Measurements from ENCODE around the gene HBA1.
"Not testable (repeated sequence)": the region's sequence is repeated elsewhere in the genome, so short reads cannot be mapped to it uniquely, and the experiment has no call there.

Gene HBA1

DNA sequence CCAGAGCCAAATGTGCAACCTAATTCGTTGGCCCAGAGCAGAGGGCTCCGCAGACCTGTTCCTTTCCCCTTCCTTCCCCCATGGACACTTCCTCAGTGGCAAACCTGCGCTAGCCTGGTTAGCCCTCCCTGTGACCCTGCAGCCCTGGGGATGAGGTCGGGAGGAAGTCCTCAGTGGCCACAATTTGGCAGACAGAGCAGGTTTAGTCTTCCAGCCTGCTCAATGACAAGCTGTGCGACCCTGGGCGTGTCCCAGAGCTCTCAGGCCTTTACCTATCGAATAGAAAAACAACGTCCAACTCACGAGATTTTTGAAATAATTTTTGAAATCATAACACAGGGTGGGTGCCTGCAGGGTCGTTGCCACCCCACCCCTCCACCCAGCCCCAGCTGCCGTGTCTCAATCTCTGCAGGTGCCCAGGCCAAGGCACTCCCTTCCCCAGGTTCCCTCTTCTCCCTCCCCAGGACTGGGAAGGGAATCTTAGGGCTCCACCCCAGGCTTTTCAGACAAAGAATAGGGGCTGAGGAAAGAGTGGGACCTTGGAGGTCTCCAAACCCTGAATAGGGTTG is 9.3 kb upstream of the HBA1 start:
- Histone ChIP-seq H3K4me3 (ENCODE audit: low read depth in 1 of 2, low read length in 2 of 2) (no peak overlapping the region), H4K20me1 (ENCODE audit: insufficient read depth, low read length) (no peaks in the 10 kb centered on the region; the same call in 1 of the 2 replicates), H3K27ac (ENCODE audit: low read length) (no peak overlapping the region), H3K27me3 (ENCODE audit: insufficient read depth, low read length, poor library complexity) (no peaks in the 10 kb centered on the region), H3K4me2 (ENCODE audit: insufficient read depth, low read length) (no peak overlapping the region), H2AFZ (ENCODE audit: low read depth, low read length) (no peak overlapping the region), H3K9me3 (ENCODE audit: insufficient read depth, low read length, severe bottlenecking) (no peaks in the 10 kb centered on the region), H3K36me3 (ENCODE audit: insufficient read depth, low read length) (no peaks in the 10 kb centered on the region), H3K4me1 (ENCODE audit: insufficient read depth, low read length) (no peaks in the 10 kb centered on the region), H3K79me2 (ENCODE audit: insufficient read depth, low read length) (no peaks in the 10 kb centered on the region), H3K9ac (ENCODE audit: low read depth, low read length) (no peak overlapping the region)
- no peak for ATAC-seq (ENCODE audit: insufficient read depth, low read depth)
- TF ChIP-seq, protein P1, sequence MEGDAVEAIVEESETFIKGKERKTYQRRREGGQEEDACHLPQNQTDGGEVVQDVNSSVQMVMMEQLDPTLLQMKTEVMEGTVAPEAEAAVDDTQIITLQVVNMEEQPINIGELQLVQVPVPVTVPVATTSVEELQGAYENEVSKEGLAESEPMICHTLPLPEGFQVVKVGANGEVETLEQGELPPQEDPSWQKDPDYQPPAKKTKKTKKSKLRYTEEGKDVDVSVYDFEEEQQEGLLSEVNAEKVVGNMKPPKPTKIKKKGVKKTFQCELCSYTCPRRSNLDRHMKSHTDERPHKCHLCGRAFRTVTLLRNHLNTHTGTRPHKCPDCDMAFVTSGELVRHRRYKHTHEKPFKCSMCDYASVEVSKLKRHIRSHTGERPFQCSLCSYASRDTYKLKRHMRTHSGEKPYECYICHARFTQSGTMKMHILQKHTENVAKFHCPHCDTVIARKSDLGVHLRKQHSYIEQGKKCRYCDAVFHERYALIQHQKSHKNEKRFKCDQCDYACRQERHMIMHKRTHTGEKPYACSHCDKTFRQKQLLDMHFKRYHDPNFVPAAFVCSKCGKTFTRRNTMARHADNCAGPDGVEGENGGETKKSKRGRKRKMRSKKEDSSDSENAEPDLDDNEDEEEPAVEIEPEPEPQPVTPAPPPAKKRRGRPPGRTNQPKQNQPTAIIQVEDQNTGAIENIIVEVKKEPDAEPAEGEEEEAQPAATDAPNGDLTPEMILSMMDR (IDR thresholded peaks at IDR 0.05; ENCODE audit: borderline replicate concordance, extremely low read depth, low read length, poor library complexity, severe bottlenecking): no peak
- no peak for TF ChIP-seq EZH2 (IDR thresholded peaks at IDR 0.05; ENCODE audit: borderline replicate concordance, low read depth, low read length, severe bottlenecking)
- no peak for DNase-seq

DNA sequence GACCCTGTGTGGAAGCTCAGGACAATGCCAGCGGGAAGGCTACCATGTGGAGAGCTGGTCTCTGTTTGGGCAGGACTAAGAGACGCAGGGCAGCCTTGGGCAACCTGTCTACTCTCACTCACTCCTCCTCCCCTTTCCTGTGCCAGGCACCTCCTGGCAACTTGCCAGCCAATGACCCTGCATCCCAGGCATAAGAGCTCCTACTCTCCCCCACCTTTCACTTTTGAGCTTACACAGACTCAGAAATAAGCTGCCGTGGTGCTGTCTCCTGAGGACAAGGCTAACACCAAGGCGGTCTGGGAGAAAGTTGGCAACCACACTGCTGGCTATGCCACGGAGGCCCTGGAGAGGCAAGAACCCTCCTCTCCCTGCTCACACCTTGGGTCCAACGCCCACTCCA is 8.1 kb upstream of the HBA1 start:
- H3K4me1 ChIP-seq (ENCODE audit: insufficient read depth, low read length): no peaks in the 10 kb centered on the region
- no peaks in the 10 kb centered on the region for H3K27me3 ChIP-seq (ENCODE audit: insufficient read depth, low read length, poor library complexity)
- H3K79me2 ChIP-seq (ENCODE audit: insufficient read depth, low read length): no peaks in the 10 kb centered on the region
- H3K27ac ChIP-seq (ENCODE audit: low read length): no peak overlapping the region
- no peak overlapping the region for H3K9ac ChIP-seq (ENCODE audit: low read depth, low read length)
- no peaks in the 10 kb centered on the region; the same call in 1 of the 2 replicates for H4K20me1 ChIP-seq (ENCODE audit: insufficient read depth, low read length)
- H3K9me3 ChIP-seq (ENCODE audit: insufficient read depth, low read length, severe bottlenecking): no peaks in the 10 kb centered on the region
- no peak overlapping the region for H3K4me2 ChIP-seq (ENCODE audit: insufficient read depth, low read length)
- ATAC-seq (ENCODE audit: insufficient read depth, low read depth) (no peak), DNase-seq (no peak)
- no peaks in the 10 kb centered on the region for H3K36me3 ChIP-seq (ENCODE audit: insufficient read depth, low read length)
- TF ChIP-seq, protein P1 (IDR thresholded peaks at IDR 0.05; ENCODE audit: borderline replicate concordance, extremely low read depth, low read length, poor library complexity, severe bottlenecking): no peak
- no peak overlapping the region for H2AFZ ChIP-seq (ENCODE audit: low read depth, low read length)
- H3K4me3 ChIP-seq (ENCODE audit: low read depth in 1 of 2, low read length in 2 of 2): no peak overlapping the region

DNA sequence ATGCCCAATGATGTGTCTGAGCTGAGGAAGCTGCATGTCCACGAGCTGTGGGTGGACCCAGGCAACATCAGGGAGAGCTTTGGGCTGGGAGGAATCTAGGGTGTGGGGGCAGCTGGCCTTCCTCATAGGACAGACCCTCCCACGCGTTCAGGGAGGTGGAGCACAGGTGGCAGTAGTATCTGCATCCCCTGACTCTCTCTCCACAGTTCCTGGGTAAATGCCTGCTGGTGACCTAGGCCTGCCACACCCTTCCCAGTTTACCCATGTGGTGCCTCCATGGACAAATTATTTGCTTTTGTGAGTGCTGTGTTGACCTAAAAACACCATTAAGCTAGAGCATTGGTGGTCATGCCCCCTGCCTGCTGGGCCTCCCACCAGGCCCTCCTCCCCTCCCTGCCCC is 7.5 kb upstream of the HBA1 start:
- no peak overlapping the region for H3K4me2 ChIP-seq (ENCODE audit: insufficient read depth, low read length)
- no peaks in the 10 kb centered on the region for H3K9me3 ChIP-seq (ENCODE audit: insufficient read depth, low read length, severe bottlenecking)
- DNase-seq (no peak), ATAC-seq (ENCODE audit: insufficient read depth, low read depth) (no peak)
- no peaks in the 10 kb centered on the region for H3K79me2 ChIP-seq (ENCODE audit: insufficient read depth, low read length)
- H3K9ac ChIP-seq (ENCODE audit: low read depth, low read length): no peak overlapping the region
- no peaks in the 10 kb centered on the region for H3K27me3 ChIP-seq (ENCODE audit: insufficient read depth, low read length, poor library complexity)
- TF ChIP-seq EZH2 (IDR thresholded peaks at IDR 0.05; ENCODE audit: borderline replicate concordance, low read depth, low read length, severe bottlenecking): no peak
- TF ChIP-seq, protein P1 (IDR thresholded peaks at IDR 0.05; ENCODE audit: borderline replicate concordance, extremely low read depth, low read length, poor library complexity, severe bottlenecking): no peak
- H3K27ac ChIP-seq (ENCODE audit: low read length): no peak overlapping the region
- no peaks in the 10 kb centered on the region for H3K36me3 ChIP-seq (ENCODE audit: insufficient read depth, low read length)
- no peak overlapping the region for H2AFZ ChIP-seq (ENCODE audit: low read depth, low read length)
- H4K20me1 ChIP-seq (ENCODE audit: insufficient read depth, low read length): no peaks in the 10 kb centered on the region; the same call in 1 of the 2 replicates
- no peaks in the 10 kb centered on the region for H3K4me1 ChIP-seq (ENCODE audit: insufficient read depth, low read length)
- no peak overlapping the region for H3K4me3 ChIP-seq (ENCODE audit: low read depth in 1 of 2, low read length in 2 of 2)

DNA sequence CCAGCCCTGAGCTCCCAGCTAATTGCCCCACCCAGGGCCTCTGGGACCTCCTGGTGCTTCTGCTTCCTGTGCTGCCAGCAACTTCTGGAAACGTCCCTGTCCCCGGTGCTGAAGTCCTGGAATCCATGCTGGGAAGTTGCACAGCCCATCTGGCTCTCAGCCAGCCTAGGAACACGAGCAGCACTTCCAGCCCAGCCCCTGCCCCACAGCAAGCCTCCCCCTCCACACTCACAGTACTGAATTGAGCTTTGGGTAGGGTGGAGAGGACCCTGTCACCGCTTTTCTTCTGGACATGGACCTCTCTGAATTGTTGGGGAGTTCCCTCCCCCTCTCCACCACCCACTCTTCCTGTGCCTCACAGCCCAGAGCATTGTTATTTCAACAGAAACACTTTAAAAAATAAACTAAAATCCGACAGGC is 6.4 kb upstream of the HBA1 start:
- H4K20me1 ChIP-seq (ENCODE audit: insufficient read depth, low read length); H3K79me2 ChIP-seq (ENCODE audit: insufficient read depth, low read length); H3K27ac ChIP-seq (ENCODE audit: low read length); H3K9me3 ChIP-seq (ENCODE audit: insufficient read depth, low read length, severe bottlenecking); H2AFZ ChIP-seq (ENCODE audit: low read depth, low read length); H3K4me2 ChIP-seq (ENCODE audit: insufficient read depth, low read length); H3K4me1 ChIP-seq (ENCODE audit: insufficient read depth, low read length); H3K4me3 ChIP-seq (ENCODE audit: low read depth in 1 of 2, low read length in 2 of 2); H3K36me3 ChIP-seq (ENCODE audit: insufficient read depth, low read length); H3K27me3 ChIP-seq (ENCODE audit: insufficient read depth, low read length, poor library complexity); H3K9ac ChIP-seq (ENCODE audit: low read depth, low read length): not testable (repeated sequence)
- peak; percentile 64; the same call in 2 of the 3 replicates for ATAC-seq (ENCODE audit: insufficient read depth, low read depth)
- DNase-seq: peak; percentile 31

Measured in DND-41 (cell line).